ENCODE data around the gene PBXIP1. TPM values are rescaled to one million over a fixed set of nuclear protein-coding genes. Genes with fewer than 3 reads are reported as not detected.

PBXIP1 gene
- total and polyA plus RNA-seq, 2 of the 13 experiments (the other 11 are each of a cell fraction or from before 2014, with no cell fraction given), result 16.3 to 31.9 TPM

DNA sequence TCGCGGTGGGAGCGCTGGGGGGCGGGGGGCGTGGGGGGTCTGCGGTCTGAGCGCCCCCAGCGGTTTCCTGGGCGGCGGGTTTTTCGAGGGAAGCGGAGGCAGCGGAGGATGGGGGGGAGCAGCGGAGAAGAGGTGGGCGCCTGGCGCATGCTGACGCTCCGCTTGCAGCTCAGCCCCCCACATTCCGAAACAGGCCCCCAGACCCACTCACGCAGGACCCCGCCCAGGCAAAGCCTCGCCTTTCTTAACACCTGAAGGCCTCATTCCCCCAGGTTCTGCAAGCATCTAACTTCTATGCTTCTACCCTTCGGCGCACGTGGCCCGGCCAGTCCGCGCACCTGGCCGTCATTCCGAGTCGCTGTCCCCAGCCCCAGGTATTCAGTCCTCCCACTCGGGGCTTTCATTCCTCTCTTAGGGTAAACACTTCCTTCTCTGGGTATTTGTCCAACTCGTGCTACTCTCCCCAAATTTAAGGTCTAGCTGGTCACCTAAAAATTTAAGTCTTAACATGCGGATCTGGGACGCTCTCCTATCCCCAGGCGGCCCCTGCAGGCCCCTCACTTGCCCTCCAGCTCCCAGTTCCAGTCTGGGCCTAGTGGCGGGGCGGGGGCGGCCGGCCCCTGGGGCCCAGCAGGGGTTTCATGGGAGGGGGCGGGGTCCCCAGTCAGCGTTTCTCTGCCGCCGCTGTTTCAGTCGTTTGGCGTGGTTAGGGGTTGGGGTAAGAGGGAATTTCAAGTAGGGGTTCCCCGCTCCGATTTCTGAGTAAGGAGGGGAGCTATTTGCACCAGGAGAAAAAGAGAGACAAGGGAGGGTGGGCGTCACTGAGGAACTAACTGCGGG lies 43.9 kb upstream of the PBXIP1 start (continued):
- TF ChIP-seq, protein P1, sequence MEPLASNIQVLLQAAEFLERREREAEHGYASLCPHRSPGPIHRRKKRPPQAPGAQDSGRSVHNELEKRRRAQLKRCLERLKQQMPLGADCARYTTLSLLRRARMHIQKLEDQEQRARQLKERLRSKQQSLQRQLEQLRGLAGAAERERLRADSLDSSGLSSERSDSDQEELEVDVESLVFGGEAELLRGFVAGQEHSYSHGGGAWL (CRISPR knock-in tag; IDR thresholded peaks at IDR 0.05), result no peak; the same call in 1 of the 2 replicates
- TF ChIP-seq GFI1 (CRISPR knock-in tag; IDR thresholded peaks at IDR 0.05; ENCODE audit: borderline replicate concordance) (no peak), JARID2 (CRISPR knock-in tag; IDR thresholded peaks at IDR 0.05; ENCODE audit: insufficient replicate concordance) (no peak), HOXA5 (CRISPR knock-in tag; IDR thresholded peaks at IDR 0.05) (0 out of 2 replicates have a peak, but pooled peaks have one; percentile 10), ZNF136 (CRISPR knock-in tag; IDR thresholded peaks at IDR 0.05; ENCODE audit: low read depth) (0 out of 2 replicates have a peak, but pooled peaks have one; percentile 53), NFATC3 (CRISPR knock-in tag; IDR thresholded peaks at IDR 0.05) (no peak; the same call in 1 of the 2 replicates), NPAS2 (CRISPR knock-in tag; IDR thresholded peaks at IDR 0.05; ENCODE audit: borderline replicate concordance) (no peak), SAP130 (CRISPR knock-in tag; IDR thresholded peaks at IDR 0.05; ENCODE audit: low read depth) (peak; percentile 77), TAF15 (IDR thresholded peaks at IDR 0.05; ENCODE audit: low read depth, low read length, poor library complexity, severe bottlenecking) (no peak), ZNF629 (CRISPR knock-in tag; conservative IDR thresholded peaks at IDR 0.05) (no peak), IKZF1 (IDR thresholded peaks at IDR 0.05) (no peak), AGO1 (IDR thresholded peaks at IDR 0.05; ENCODE audit: low read depth, low read length, poor library complexity, severe bottlenecking) (peak; percentile 14), ZNF446 (CRISPR knock-in tag; IDR thresholded peaks at IDR 0.05) (0 out of 2 replicates have a peak, but pooled peaks have one; percentile 53)
- TF ChIP-seq, protein P2, sequence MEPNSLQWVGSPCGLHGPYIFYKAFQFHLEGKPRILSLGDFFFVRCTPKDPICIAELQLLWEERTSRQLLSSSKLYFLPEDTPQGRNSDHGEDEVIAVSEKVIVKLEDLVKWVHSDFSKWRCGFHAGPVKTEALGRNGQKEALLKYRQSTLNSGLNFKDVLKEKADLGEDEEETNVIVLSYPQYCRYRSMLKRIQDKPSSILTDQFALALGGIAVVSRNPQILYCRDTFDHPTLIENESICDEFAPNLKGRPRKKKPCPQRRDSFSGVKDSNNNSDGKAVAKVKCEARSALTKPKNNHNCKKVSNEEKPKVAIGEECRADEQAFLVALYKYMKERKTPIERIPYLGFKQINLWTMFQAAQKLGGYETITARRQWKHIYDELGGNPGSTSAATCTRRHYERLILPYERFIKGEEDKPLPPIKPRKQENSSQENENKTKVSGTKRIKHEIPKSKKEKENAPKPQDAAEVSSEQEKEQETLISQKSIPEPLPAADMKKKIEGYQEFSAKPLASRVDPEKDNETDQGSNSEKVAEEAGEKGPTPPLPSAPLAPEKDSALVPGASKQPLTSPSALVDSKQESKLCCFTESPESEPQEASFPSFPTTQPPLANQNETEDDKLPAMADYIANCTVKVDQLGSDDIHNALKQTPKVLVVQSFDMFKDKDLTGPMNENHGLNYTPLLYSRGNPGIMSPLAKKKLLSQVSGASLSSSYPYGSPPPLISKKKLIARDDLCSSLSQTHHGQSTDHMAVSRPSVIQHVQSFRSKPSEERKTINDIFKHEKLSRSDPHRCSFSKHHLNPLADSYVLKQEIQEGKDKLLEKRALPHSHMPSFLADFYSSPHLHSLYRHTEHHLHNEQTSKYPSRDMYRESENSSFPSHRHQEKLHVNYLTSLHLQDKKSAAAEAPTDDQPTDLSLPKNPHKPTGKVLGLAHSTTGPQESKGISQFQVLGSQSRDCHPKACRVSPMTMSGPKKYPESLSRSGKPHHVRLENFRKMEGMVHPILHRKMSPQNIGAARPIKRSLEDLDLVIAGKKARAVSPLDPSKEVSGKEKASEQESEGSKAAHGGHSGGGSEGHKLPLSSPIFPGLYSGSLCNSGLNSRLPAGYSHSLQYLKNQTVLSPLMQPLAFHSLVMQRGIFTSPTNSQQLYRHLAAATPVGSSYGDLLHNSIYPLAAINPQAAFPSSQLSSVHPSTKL (CRISPR knock-in tag; IDR thresholded peaks at IDR 0.05), result peak; percentile 36; the same call in 1 of the 2 replicates
- TF ChIP-seq, protein P3, sequence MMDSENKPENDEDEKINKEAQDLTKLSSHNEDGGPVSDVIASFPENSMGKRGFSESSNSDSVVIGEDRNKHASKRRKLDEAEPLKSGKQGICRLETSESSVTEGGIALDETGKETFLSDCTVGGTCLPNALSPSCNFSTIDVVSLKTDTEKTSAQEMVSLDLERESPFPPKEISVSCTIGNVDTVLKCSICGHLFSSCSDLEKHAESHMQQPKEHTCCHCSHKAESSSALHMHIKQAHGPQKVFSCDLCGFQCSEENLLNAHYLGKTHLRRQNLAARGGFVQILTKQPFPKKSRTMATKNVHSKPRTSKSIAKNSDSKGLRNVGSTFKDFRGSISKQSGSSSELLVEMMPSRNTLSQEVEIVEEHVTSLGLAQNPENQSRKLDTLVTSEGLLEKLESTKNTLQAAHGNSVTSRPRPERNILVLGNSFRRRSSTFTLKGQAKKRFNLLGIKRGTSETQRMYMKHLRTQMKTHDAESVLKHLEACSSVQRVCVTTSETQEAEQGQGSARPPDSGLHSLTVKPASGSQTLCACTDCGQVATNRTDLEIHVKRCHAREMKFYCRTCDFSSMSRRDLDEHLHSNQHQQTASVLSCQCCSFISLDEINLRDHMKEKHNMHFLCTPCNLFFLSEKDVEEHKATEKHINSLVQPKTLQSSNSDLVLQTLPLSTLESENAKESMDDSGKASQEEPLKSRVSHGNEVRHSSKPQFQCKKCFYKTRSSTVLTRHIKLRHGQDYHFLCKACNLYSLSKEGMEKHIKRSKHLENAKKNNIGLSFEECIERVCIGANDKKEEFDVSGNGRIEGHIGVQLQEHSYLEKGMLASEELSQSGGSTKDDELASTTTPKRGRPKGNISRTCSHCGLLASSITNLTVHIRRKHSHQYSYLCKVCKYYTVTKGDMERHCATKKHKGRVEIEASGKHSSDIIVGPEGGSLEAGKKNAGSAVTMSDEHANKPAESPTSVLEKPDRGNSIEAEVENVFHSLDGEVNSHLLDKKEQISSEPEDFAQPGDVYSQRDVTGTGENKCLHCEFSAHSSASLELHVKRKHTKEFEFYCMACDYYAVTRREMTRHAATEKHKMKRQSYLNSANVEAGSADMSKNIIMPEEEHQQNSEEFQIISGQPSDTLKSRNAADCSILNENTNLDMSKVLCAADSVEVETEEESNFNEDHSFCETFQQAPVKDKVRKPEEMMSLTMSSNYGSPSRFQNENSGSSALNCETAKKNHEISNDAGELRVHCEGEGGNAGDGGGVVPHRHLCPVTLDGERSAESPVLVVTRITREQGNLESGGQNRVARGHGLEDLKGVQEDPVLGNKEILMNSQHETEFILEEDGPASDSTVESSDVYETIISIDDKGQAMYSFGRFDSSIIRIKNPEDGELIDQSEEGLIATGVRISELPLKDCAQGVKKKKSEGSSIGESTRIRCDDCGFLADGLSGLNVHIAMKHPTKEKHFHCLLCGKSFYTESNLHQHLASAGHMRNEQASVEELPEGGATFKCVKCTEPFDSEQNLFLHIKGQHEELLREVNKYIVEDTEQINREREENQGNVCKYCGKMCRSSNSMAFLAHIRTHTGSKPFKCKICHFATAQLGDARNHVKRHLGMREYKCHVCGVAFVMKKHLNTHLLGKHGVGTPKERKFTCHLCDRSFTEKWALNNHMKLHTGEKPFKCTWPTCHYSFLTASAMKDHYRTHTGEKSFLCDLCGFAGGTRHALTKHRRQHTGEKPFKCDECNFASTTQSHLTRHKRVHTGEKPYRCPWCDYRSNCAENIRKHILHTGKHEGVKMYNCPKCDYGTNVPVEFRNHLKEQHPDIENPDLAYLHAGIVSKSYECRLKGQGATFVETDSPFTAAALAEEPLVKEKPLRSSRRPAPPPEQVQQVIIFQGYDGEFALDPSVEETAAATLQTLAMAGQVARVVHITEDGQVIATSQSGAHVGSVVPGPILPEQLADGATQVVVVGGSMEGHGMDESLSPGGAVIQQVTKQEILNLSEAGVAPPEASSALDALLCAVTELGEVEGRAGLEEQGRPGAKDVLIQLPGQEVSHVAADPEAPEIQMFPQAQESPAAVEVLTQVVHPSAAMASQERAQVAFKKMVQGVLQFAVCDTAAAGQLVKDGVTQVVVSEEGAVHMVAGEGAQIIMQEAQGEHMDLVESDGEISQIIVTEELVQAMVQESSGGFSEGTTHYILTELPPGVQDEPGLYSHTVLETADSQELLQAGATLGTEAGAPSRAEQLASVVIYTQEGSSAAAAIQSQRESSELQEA (CRISPR knock-in tag; IDR thresholded peaks at IDR 0.05; ENCODE audit: not compliant biosample characterization), result no peak
